IMR-90 (cell line): Measurements from ENCODE around the gene CHD9. TPM values are rescaled to one million over a fixed set of nuclear protein-coding genes. Genes with fewer than 3 reads are reported as not detected.

ENCODE experiments used
- ATAC-seq: fragments of 200-7000 bp; cut with Tn5 transposase; 2 replicates; pipeline ENCODE4 v1.9.1; 2020; ENCODE audit warnings: low read depth, mild to moderate bottlenecking, moderate library complexity
- BruUV-seq: library from RNA; stranded (reverse); fragments of 400-500 nt; replicated peaks from 2 replicates; lab custom pipeline; 2021; lab: Mats Ljungman, UMichigan
- CTCF ChIA-PET: fragments of 300-600 bp; formaldehyde crosslinking; extraction: SDS; loops from one replicate; lab custom pipeline; 2021; ENCODE audit warnings: antibody characterized with exemption; lab: Yijun Ruan, JAX
- POLR2A ChIA-PET: fragments of 300-600 bp; sonication (Branson Sonifier 250); formaldehyde crosslinking; loops from one replicate; lab custom pipeline; 2022; ENCODE audit warnings: antibody characterized with exemption; ENCODE audit not compliant: unreplicated experiment; lab: Charles Lee
- DNase-seq: peaks from one replicate; pipeline ENCODE4 v3.0.0; 2013
- H2AFZ ChIP-seq: replicated peaks from 2 replicates; pipeline ENCODE3; 2013; ENCODE audit warnings: low read length, mild to moderate bottlenecking; ENCODE audit not compliant: poor library complexity
- H2AK5ac ChIP-seq: 2 replicates; pipeline ENCODE4 v1.6.1; 2013; ENCODE audit warnings: low read depth, low read length, inconsistent platforms
- H2AK9ac ChIP-seq: replicated peaks from 2 replicates; pipeline ENCODE3; 2013; ENCODE audit warnings: mild to moderate bottlenecking, low read depth, low read length, moderate library complexity; ENCODE audit not compliant: poor library complexity
- H2BK120ac ChIP-seq: 2 replicates; pipeline ENCODE4 v1.6.1; 2013; ENCODE audit warnings: low read depth, low read length, inconsistent platforms
- H2BK15ac ChIP-seq: 3 replicates; pipeline ENCODE4 v1.6.1; 2013; ENCODE audit warnings: low read depth, low read length, inconsistent platforms
- H2BK20ac ChIP-seq: 2 replicates; pipeline ENCODE4 v1.6.1; 2013; ENCODE audit warnings: low read depth, mild to moderate bottlenecking, inconsistent platforms, low read length, moderate library complexity
- H2BK5ac ChIP-seq: 2 replicates; pipeline ENCODE4 v1.6.1; 2013; ENCODE audit warnings: mild to moderate bottlenecking, low read depth, low read length, inconsistent platforms; ENCODE audit not compliant: poor library complexity, severe bottlenecking
- H3K14ac ChIP-seq: replicated peaks from 2 replicates; pipeline ENCODE4 v1.6.1; 2013; ENCODE audit warnings: low read depth, low read length, inconsistent platforms
- H3K18ac ChIP-seq: 2 replicates; pipeline ENCODE4 v1.6.1; 2013; ENCODE audit warnings: low read depth, low read length, control low read depth
- H3K23ac ChIP-seq: 2 replicates; pipeline ENCODE4 v1.6.1; 2013; ENCODE audit warnings: low read depth, low read length, inconsistent platforms
- H3K27ac ChIP-seq: 2 replicates; pipeline ENCODE4 v1.5.1; 2013; ENCODE audit warnings: mild to moderate bottlenecking, control low read depth, low read length; ENCODE audit not compliant: insufficient read depth
- H3K27me3 ChIP-seq: 2 replicates; pipeline ENCODE4 v1.6.1; 2013; ENCODE audit warnings: low read length; ENCODE audit not compliant: control insufficient read depth, insufficient read depth
- H3K36me3 ChIP-seq: 2 replicates; pipeline ENCODE4 v1.6.1; 2013; ENCODE audit warnings: low read length, mixed read lengths; ENCODE audit not compliant: control insufficient read depth, insufficient read depth
- H3K4ac ChIP-seq: 2 replicates; pipeline ENCODE4 v1.6.1; 2013; ENCODE audit warnings: low read depth, low read length, inconsistent platforms
- H3K4me1 ChIP-seq: 2 replicates; pipeline ENCODE4 v1.6.1; 2013; ENCODE audit warnings: low read length, mixed read lengths; ENCODE audit not compliant: control insufficient read depth, insufficient read depth
- H3K4me2 ChIP-seq: 2 replicates; pipeline ENCODE4 v1.6.1; 2013; ENCODE audit warnings: low read depth, mild to moderate bottlenecking, control low read depth, low read length, moderate library complexity
- H3K4me3 ChIP-seq: 2 replicates; pipeline ENCODE4 v1.5.1; 2013; ENCODE audit warnings: low read depth, mild to moderate bottlenecking, control low read depth, low read length, moderate library complexity; ENCODE audit not compliant: insufficient read depth
- H3K56ac ChIP-seq: 2 replicates; pipeline ENCODE4 v1.6.1; 2013; ENCODE audit warnings: low read length, inconsistent platforms; ENCODE audit not compliant: insufficient read depth; ENCODE audit errors: extremely low read depth
- H3K79me1 ChIP-seq, 2 experiments: 2 replicates each; pipeline ENCODE4 v1.6.1; 2013; ENCODE audit warnings: low read length in 2 of 2, inconsistent platforms in 1 of 2, low read depth in 1 of 2
- H3K9ac ChIP-seq: 2 replicates; pipeline ENCODE4 v1.6.1; 2013; ENCODE audit warnings: low read depth, low read length, control low read depth
- H3K9me1 ChIP-seq: 2 replicates; pipeline ENCODE4 v1.6.1; 2013; ENCODE audit warnings: low read length, inconsistent platforms; ENCODE audit not compliant: insufficient read depth
- H3K9me3 ChIP-seq: 2 replicates; pipeline ENCODE4 v1.6.1; 2013; ENCODE audit warnings: low read length; ENCODE audit not compliant: control insufficient read depth, insufficient read depth
- H4K20me1 ChIP-seq: 2 replicates; pipeline ENCODE4 v1.6.1; 2013; ENCODE audit warnings: low read length, inconsistent platforms; ENCODE audit not compliant: insufficient read depth
- H4K5ac ChIP-seq: 2 replicates; pipeline ENCODE4 v1.6.1; 2013; ENCODE audit warnings: mild to moderate bottlenecking, low read depth, low read length, control low read depth
- H4K8ac ChIP-seq, 2 experiments: 2 replicates each; pipeline ENCODE4 v1.6.1; 2013; ENCODE audit warnings: low read depth in 2 of 2, low read length in 2 of 2, control low read depth in 1 of 2, inconsistent platforms in 1 of 2
- H4K91ac ChIP-seq: 2 replicates; pipeline ENCODE4 v1.6.1; 2013; ENCODE audit warnings: low read depth, low read length, inconsistent platforms; ENCODE audit not compliant: insufficient read depth
- CEBPB ChIP-seq: IDR thresholded peaks from 2 replicates; pipeline ENCODE4 v1.6.1; 2012; ENCODE audit warnings: low read depth, low read length, improper control_type of control experiment
- FOS ChIP-seq: fragments of 150-350 bp; IDR thresholded peaks from 2 replicates; pipeline ENCODE4 v1.6.1; 2016; ENCODE audit warnings: low read depth, low read length
- MAZ ChIP-seq: IDR thresholded peaks from 2 replicates; pipeline ENCODE4 v1.6.1; 2012; ENCODE audit warnings: low read depth, mild to moderate bottlenecking, low read length, improper control_type of control experiment, moderate library complexity, borderline replicate concordance
- NFE2L2 ChIP-seq: fragments of 150-350 bp; IDR thresholded peaks from 2 replicates; pipeline ENCODE4 v1.6.1; 2016; ENCODE audit warnings: low read depth, mild to moderate bottlenecking, low read length
- POLR2A ChIP-seq: IDR thresholded peaks from 2 replicates; pipeline ENCODE4 v1.6.1; 2012; ENCODE audit warnings: mild to moderate bottlenecking, low read depth, low read length
- WGBS, 2 experiments: methylation state at CpG; one replicate each; pipeline versions ENCODE4 v1.1.5 to v1.1.7; 2013; ENCODE audit warnings: missing lambda C conversion rate in 2 of 2; ENCODE audit not compliant: insufficient read length in 1 of 2; ENCODE audit errors: extremely low coverage in 2 of 2; 5-methylcytosine and 5-hydroxymethylcytosine counted together
- dilution Hi-C: fragments of 300-500 bp; cut with HindIII; formaldehyde crosslinking; loops from one replicate; pipeline ENCODE4 v1.14.3; 2018; ENCODE audit warnings: low sequenced_read_pairs; ENCODE audit not compliant: unreplicated experiment
- in situ Hi-C: fragments of 300-500 bp; cut with MboI; formaldehyde crosslinking; loops from 3 replicates; pipeline ENCODE4 v1.14.3; 2019; ENCODE audit warnings: low sequenced_read_pairs, inconsistent platforms, mixed read lengths
- intact Hi-C: fragments of 100-400 bp; cut with micrococcal nuclease; formaldehyde crosslinking; loops from 2 replicates; pipeline ENCODE4 v1.10.0; 2022
- polyA plus RNA-seq, 3 experiments: library from polyadenylated mRNA; depleted of rRNA; stranded (reverse); fragments of >200 nt; gene quantifications; 2 replicates each; pipeline ENCODE4 v1.2.3, GENCODE V29; 2012; ENCODE audit warnings: low replicate concordance in 1 of 3
- total RNA-seq: library from RNA; depleted of rRNA; stranded (reverse); fragments of >200 nt; gene quantifications from 2 replicates; pipeline ENCODE4 v1.2.3, GENCODE V29; 2012

Gene CHD9
- total and polyA plus RNA-seq, 2 of the 4 experiments (the other 2 are of a cell fraction), result 9.1 to 48.8 TPM

DNA sequence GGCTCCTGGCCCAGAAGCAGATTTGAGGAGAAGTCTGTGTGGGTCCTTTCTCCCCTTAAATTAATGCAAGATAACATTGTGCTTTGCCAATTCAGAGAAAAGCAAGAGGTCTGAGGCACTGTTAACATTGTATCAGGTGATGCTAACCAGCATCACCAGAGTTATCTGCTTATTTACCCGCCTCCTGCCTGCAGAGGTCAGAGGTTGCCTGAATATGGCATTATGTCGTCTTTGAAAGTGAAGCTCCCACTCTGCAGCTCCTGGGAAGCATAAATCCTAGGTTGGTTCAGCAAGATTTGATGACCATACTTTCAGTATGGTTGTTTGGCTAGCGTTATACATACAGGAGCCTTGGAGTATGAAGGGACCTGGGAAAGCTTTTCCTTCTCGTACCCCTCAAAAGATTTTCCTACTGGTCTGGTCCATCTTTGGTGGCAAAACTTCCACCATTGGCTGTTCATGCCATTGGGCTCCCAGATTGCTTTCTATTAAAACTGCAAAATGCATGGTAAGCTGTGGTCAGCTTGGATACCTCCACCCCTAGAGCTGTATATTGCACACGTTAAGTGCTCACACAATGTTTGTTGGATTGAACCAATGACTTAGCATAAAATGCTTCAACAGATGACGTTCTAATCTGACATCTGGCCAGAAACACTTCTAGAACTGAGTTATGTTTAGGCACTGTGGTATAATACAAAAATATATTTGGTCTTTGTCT is 24.1 kb downstream of the CHD9 start:
- H2AK9ac ChIP-seq, result no peak overlapping the region
- H4K91ac ChIP-seq, result no peak overlapping the region
- no peak overlapping the region for H3K4me2 ChIP-seq
- H3K27ac ChIP-seq, result no peak overlapping the region
- in situ Hi-C loops, result no loop called here
- H3K4ac ChIP-seq, result no peak overlapping the region
- POLR2A ChIA-PET, result no interaction called here
- peak overlapping the region; percentile 7; the same call in 1 of the 2 replicates for H3K18ac ChIP-seq
- H3K23ac ChIP-seq, result peak overlapping the region; percentile 16; the same call in 1 of the 2 replicates
- no peak overlapping the region for H3K9ac ChIP-seq
- H4K5ac ChIP-seq, result peak overlapping the region; percentile 19; the same call in 1 of the 2 replicates
- intact Hi-C loops, result no loop called here
- H2BK120ac ChIP-seq, result no peak overlapping the region
- no peaks in the 10 kb centered on the region for H3K9me3 ChIP-seq
- H3K9me1 ChIP-seq, result peaks cover 31% of the 10 kb centered on the region
- DNase-seq (peak; percentile 53), ATAC-seq (no peak)
- no peaks in the 10 kb centered on the region for H3K27me3 ChIP-seq
- BruUV-seq, result no TSS peak
- TF ChIP-seq NFE2L2, result peak; percentile 69
- no peak for TF ChIP-seq POLR2A
- no peak for TF ChIP-seq FOS
- TF ChIP-seq MAZ, result no peak
- no peak for TF ChIP-seq CEBPB
- H4K8ac ChIP-seq, result no peak overlapping the region
- no peak overlapping the region for H3K4me3 ChIP-seq
- H4K20me1 ChIP-seq, result peaks cover 13% of the 10 kb centered on the region; the same call in 1 of the 2 replicates
- H2BK5ac ChIP-seq, result no peak overlapping the region
- no peak overlapping the region for H3K14ac ChIP-seq
- dilution Hi-C loops, result no loop called here
- peaks cover 17% of the 10 kb centered on the region for H3K4me1 ChIP-seq
- H2BK15ac ChIP-seq, result no peak overlapping the region
- no peak overlapping the region for H2AFZ ChIP-seq
- peaks cover 39 to 59% of the 10 kb centered on the region in 2 experiments for H3K79me1 ChIP-seq
- H3K56ac ChIP-seq, result no peak overlapping the region
- no CpG with 5 or more reads among the region's 6 CpGs for WGBS, 2 experiments
- H2AK5ac ChIP-seq, result no peak overlapping the region
- no peaks in the 10 kb centered on the region for H3K36me3 ChIP-seq
- CTCF ChIA-PET, result interaction anchor here (1.3 kb wide), 1 partner anchor 13 kb away, joined by 3 read pairs; no protein-coding TSS in a partner anchor
- H2BK20ac ChIP-seq, result no peak overlapping the region
